IPS-NIHi7 (cell line): ENCODE results near the gene MARS1.

ENCODE experiments used
- DNase-seq: peaks from one replicate; pipeline ENCODE4 v3.0.0; 2012; ENCODE audit warnings: mixed read lengths; ENCODE audit errors: extremely low spot score

MARS1 gene

DNA sequence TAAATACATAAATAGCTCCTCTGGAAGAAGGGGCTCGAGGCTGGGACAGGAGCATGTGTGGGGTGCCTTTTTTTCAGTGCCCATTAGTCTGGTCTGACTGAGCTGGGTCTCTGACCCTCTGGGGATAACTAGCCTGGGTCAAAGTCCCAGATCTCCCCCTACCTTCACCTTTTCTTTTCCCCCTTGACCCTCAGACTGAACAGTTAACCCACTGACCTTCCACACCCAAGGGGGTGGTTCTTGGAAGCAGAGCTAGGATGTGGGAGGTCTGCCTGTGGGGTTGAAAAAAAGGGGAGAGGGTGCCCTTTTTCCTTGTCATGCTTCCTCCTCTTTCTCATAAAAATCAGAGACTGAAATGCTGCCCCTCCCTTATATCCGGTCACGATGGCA lies 29.2 kb upstream of the MARS1 start:
- DNase-seq, result no peak

DNA sequence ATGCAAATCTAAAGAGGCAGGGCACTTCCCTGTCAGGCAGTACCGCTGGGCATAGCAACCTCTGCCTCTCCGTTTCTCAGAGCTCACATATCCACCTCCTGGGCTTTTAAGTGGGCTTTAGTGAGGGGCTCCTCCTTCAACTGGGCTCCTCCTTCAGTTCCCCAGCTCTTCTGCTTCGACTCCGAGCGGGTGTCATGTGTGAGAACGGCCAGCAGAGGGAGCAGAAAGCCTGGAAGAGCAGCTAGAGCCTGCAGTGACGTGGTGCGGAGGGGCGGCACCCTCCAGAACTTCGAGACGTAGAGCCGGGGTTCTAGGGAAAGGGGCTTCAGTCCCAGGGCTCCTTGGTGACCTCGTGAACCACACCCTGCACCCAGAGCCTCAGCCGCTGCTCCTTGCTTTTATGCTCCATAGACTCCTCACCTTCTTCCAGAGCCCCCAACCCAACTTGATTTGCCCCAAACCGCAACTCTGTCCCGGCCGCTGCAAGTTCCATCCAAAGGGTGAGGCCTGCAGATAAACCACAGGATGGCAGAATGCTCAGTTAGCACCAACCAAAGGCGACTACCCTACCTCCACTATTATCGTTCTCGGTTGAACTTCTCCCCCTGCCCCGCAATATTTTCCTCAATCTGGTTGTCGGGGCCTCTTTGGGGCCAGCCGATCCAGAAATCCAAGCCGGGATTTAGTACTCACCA lies 28.7 kb upstream of the MARS1 start:
- peak; percentile 74 for DNase-seq

DNA sequence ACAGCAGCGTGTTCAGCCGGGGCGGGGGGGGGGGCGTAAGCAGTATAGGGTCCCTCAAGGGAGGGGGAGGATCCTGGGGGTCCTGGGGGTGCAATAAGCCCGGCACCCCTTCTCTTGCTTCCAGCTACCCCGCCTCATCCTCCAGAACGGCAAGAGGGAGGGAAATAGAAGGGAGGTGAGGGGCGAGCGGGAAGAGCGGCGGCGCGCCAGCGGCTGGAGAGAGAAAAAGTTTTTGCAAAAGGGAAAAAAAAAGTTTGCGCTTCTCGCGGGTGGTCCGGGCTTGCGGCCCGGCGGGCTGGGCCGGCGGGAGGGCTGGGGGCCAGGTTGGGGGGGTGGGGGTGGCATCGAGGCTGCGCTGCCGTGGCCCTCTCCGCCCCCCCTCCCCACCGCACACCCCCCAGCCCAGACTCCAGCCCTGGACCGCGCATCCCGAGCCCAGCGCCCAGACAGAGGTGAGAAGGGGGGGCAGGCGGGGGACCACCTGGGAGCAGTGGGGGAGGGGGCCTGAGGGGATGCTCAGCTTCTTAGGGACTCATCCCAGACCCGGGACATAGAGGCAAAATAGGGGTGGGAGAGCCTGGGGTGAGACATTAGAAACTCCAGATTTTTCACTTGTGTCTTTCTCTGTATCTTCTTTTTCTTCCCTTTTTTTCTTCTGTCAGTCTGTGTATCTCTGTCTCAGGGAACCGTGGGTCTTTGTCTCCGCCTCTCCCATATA lies 28.0 kb upstream of the MARS1 start, which contains the start of gene GLI1:
GLI1 (plus strand) TSS at position 36 of the 718 bp plus-strand sequence. CDS start 3,907 bp downstream, outside the sequence.
- no peak for DNase-seq

DNA sequence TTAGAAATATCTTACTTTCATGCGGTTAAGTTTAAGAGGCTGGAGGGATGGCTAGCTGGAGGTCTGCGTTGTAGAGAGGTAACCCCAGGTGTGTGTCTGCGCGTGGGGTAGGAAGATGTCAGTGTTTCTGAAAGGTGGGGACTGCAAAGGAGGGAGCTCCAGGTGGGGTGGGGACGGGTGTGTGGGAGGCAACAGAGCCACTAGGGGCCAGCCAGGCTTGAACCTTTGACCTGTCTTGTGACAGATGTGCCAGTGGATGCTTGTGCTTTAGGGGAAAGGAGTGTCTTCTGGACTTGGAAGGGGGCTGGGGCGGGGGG lies 27.4 kb upstream of the MARS1 start:
- DNase-seq, result no peak

DNA sequence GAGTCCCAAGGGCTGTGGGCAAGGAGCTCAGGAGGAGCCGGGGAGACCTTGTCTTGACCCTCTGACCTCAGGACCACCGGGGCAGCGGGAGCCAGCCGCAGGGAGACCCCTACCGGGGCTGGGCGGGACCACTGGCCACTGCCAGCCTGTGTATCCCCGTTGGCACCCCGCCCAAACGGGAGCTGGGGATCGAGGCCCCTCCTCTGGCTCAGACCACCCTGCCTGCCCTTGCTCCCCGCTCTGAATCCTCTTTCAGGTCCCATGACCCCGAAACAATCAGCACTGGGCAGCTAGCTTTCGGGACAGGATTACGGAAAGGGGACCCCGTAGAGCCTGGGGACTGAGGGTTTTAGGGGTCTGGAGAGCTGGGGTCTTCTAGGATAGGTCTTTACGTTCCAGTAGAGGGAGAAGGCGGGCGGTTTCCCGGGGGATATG lies 27.0 kb upstream of the MARS1 start:
- DNase-seq, result no peak

DNA sequence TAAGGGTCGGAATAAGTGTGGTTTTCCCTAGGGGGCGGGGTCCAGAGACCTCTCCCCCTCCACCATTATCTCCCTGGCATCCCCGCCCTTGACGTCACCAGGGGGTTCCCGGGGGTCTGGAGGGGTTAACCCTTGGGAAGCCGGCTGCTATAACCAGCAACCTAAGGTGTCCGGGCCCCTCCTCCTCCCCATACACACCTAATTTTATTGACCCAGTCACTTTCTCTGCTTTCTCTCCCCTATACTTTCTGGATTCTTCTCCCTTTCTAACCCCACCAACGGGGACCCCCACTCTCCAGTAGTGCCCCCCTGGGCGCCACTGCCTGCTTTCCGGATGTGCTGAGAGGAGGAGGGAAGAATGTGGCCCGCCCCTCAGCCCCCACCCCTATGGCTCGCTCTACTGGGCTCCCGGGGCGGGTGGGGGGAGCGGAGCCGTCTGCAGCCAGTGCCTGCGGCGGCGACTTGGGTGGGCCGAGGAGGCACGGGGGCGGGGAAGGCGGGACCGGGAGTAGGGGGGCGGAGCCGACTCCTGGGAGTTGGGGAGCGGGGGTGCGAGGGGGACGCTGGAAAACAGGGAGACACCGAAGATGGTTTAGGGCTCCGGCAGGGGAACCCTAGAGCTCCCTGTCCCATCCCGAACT lies 26.5 kb upstream of the MARS1 start:
- DNase-seq, result peak; percentile 85

DNA sequence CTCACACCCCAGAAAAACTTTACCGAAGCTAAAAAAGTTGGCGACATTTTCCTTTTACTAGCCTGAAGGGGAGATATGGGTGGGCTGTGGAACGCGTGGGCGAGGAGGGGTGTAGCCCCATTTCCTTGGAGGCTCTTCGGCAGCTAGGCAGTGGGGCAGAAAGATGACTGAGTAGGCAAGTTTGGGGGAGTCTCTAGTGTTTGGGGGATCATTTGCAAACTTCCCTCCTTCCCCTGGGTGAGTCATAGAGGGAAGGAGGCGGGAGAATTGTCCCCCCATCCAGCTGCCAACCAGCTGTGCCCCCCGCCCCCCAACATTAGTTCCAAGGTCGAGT lies 26.0 kb upstream of the MARS1 start:
- no peak for DNase-seq

DNA sequence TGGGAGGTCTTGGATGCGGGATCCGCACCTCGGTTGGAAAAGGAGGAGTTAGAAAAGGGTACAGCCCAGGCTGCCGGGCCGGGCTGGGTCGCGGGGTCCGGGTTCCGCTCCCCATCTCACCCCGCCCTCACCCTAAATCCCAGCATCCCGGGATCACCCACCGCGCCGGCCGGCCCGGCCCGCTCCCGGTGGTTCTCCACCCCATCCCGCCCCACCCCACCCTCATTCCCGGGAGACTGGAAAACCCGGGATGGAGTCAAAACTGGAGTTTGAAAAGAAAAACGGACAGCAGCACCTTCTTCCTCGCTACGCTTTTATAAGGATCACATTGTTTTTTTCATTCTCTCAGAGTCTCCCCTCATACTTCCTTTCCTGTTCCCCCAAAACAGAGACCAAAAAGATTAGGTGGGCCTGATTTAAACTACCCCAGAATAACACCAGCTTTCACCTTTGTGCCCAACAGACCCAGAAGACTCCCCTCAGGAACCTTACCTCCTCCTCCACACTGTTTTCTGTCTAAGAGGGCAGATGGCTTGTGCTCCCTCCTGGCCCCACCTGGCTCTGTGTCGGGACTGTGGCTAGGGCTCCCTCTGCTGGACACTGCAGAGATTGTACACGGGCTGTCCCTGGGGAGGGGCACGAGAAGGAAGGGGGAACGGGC lies 25.5 kb upstream of the MARS1 start:
- peak; percentile 95 for DNase-seq

DNA sequence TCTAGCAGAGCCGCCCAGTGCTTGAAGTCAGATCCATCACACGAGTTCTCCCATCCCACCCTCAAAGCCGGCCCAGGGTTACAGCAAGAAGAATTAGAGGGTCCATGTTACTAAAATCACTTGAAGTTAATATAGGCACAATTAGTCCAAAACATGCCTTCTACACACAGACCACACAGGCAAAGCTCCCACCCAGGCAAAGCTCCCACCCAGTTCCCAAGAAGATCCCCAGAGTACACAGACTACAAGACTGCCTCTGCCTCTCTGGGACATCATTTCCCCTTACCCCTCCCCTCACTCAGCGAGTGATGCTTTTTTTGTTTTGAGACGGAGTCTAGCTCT lies 25.0 kb upstream of the MARS1 start:
- DNase-seq, result no peak

DNA sequence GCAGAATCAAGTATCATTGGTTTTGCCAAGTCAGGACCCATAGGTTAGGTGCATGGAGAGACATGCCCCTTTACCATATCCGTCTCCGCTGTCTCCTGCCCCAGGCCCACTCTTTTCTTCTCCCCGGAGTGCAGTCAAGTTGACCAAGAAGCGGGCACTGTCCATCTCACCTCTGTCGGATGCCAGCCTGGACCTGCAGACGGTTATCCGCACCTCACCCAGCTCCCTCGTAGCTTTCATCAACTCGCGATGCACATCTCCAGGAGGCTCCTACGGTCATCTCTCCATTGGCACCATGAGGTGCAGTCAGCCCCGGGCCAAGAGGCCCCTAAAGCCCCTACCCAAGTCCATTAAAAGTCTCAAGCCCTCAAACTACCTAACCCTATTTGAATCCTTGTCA lies 23.3 kb upstream of the MARS1 start:
- DNase-seq, result no peak

DNA sequence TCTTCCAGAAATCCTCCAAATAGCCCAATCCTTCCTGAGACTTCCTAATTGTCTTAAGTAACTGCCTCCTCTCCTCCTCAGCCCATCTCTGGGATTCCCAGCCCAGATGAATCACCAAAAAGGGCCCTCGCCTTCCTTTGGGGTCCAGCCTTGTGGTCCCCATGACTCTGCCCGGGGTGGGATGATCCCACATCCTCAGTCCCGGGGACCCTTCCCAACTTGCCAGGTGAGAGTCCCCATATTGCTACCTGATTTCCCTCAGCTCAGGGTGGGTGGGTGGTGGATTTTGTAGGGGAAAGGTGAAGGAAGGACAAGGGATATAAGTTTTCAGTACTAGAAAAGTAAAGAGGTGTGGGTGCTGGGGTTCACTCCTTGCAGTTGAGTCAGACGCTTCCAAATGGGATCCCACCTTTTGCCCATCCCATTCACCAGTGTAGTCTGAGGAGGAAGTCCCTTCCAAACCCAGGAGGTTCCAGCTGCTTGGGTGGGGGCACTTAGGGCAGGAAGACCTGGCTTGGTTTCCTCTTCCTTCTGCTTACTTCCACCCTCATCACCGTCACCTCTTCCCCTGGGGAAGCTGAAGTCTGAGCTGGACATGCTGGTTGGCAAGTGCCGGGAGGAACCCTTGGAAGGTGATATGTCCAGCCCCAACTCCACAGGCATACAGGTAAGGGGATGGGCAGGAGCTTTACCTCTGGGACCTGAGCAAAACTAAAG lies 22.7 kb upstream of the MARS1 start:
- no peak for DNase-seq

DNA sequence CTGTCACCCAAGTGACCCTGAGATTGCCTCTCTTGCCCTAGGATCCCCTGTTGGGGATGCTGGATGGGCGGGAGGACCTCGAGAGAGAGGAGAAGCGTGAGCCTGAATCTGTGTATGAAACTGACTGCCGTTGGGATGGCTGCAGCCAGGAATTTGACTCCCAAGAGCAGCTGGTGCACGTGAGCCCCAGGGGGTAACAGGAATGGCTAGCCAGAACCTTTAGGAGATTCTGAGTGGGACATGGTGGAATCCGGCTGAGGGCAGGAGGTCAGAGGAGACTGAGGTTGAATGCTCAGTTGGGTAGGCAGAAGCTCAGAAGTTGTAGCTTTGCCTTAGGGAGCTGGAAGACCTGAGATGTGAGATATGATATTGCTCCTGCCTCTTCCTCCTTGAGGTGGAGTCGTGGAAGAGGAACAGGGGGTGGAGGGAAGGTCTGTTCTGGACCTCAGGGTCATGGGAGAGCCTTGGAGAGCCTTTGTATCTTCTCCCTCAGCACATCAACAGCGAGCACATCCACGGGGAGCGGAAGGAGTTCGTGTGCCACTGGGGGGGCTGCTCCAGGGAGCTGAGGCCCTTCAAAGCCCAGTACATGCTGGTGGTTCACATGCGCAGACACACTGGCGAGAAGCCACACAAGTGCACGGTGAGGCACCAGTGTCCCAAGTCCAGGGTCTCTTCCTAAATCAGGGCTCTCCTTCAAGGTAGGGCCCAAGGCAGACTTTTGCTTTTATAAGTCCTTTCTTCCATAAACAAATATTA lies 21.9 kb upstream of the MARS1 start:
- no peak for DNase-seq

DNA sequence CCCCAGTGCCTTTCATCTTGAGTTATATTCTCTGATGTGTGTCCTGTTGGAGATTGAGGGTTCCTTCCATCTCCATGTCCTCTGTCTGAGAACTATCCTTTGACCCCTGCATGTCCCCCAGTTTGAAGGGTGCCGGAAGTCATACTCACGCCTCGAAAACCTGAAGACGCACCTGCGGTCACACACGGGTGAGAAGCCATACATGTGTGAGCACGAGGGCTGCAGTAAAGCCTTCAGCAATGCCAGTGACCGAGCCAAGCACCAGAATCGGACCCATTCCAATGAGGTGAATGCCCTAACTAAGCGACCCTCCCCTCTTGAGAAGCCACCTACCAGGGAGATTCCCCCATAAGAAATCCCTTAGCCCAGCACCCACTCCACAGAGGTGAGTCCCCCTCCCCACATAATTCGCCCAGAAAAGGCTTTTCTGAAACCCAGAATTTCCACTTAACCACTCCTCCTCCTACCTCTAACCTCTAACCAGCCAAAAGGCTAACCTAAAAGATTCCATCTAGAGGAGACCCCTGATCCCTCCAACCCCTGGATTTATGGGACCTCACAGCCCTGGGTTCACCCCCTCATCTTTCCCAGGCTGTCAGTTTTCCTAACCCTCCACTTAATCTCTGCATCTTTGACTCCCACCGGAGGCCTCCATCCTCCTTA lies 20.5 kb upstream of the MARS1 start:
- no peak for DNase-seq

DNA sequence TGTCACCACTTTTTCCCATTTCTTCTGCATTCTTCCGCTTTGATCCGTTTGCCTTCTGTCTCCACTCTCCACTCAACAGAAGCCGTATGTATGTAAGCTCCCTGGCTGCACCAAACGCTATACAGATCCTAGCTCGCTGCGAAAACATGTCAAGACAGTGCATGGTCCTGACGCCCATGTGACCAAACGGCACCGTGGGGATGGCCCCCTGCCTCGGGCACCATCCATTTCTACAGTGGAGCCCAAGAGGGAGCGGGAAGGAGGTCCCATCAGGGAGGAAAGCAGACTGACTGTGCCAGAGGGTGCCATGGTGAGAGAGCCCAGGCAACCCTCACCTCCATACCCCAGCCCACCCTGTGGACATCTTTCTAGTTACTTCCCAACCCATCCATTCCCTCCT lies 20.0 kb upstream of the MARS1 start:
- no peak for DNase-seq

DNA sequence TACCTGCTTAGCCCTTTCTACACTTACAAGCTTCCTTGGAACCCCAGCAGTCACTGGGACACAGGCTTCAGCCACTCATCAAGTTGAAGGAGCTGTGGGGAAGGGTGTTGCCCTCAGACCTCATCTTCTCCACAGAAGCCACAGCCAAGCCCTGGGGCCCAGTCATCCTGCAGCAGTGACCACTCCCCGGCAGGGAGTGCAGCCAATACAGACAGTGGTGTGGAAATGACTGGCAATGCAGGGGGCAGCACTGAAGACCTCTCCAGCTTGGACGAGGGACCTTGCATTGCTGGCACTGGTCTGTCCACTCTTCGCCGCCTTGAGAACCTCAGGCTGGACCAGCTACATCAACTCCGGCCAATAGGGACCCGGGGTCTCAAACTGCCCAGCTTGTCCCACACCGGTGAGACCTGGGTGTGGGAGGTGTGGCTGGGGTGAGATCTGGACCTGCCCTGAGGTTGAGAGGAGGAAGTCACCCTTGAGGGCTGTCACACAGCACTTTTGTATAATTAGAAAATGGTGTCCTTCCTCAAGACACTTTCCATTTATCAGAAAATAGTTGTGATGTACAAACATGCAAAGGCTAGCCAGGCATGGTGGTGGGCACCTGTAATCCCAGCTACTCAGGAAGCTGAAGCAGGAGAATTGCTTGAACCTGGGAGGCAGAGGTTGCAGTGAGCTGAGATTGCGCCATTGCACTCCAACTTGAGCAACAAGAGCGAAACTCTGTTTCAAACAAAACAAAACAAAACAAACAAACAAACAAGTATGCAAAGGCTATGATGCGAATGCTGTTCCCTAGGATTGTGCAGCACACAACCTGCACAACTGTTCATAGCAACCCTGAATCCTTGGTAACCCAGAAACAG lies 18.3 kb upstream of the MARS1 start:
- DNase-seq, result no peak

DNA sequence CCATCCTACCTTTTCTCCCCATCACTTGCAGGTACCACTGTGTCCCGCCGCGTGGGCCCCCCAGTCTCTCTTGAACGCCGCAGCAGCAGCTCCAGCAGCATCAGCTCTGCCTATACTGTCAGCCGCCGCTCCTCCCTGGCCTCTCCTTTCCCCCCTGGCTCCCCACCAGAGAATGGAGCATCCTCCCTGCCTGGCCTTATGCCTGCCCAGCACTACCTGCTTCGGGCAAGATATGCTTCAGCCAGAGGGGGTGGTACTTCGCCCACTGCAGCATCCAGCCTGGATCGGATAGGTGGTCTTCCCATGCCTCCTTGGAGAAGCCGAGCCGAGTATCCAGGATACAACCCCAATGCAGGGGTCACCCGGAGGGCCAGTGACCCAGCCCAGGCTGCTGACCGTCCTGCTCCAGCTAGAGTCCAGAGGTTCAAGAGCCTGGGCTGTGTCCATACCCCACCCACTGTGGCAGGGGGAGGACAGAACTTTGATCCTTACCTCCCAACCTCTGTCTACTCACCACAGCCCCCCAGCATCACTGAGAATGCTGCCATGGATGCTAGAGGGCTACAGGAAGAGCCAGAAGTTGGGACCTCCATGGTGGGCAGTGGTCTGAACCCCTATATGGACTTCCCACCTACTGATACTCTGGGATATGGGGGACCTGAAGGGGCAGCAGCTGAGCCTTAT lies 17.4 kb upstream of the MARS1 start:
- no peak for DNase-seq

DNA sequence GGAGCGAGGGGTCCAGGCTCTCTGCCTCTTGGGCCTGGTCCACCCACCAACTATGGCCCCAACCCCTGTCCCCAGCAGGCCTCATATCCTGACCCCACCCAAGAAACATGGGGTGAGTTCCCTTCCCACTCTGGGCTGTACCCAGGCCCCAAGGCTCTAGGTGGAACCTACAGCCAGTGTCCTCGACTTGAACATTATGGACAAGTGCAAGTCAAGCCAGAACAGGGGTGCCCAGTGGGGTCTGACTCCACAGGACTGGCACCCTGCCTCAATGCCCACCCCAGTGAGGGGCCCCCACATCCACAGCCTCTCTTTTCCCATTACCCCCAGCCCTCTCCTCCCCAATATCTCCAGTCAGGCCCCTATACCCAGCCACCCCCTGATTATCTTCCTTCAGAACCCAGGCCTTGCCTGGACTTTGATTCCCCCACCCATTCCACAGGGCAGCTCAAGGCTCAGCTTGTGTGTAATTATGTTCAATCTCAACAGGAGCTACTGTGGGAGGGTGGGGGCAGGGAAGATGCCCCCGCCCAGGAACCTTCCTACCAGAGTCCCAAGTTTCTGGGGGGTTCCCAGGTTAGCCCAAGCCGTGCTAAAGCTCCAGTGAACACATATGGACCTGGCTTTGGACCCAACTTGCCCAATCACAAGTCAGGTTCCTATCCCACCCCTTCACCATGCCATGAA lies 16.8 kb upstream of the MARS1 start:
- DNase-seq, result no peak

DNA sequence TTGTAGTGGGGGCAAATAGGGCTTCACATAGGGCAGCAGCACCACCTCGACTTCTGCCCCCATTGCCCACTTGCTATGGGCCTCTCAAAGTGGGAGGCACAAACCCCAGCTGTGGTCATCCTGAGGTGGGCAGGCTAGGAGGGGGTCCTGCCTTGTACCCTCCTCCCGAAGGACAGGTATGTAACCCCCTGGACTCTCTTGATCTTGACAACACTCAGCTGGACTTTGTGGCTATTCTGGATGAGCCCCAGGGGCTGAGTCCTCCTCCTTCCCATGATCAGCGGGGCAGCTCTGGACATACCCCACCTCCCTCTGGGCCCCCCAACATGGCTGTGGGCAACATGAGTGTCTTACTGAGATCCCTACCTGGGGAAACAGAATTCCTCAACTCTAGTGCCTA lies 16.2 kb upstream of the MARS1 start:
- no peak for DNase-seq

DNA sequence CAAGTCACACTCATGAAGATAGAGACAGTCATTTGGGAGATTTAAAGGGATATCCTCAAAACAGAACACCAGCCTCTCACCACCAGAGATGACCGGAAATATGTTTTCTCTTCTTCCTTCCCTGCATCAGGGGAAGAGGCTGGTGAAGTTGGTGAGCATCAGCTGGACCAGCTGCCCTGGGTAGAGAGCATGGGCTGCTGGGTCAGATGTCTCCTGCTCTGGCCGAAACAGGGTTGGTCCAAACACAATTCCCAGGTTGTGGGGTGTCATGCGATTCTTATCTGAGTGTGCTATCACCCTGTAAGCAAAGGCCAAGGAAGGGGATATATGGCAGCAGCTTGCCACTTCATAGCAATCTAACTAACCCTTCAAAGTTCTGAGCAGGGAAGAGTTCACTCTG lies 15.5 kb upstream of the MARS1 start:
- DNase-seq, result no peak
